ENCODE measurements around the gene PGAM5. TPM values are rescaled to one million over a fixed set of nuclear protein-coding genes. Genes with fewer than 3 reads are reported as not detected.
A peak's percentile ranks its signal among the peaks of the same experiment; 100 is the strongest.

Gene PGAM5
- total RNA-seq: 10 to 100 TPM; 16.8 to 38.6 (median 23.3) TPM

DNA sequence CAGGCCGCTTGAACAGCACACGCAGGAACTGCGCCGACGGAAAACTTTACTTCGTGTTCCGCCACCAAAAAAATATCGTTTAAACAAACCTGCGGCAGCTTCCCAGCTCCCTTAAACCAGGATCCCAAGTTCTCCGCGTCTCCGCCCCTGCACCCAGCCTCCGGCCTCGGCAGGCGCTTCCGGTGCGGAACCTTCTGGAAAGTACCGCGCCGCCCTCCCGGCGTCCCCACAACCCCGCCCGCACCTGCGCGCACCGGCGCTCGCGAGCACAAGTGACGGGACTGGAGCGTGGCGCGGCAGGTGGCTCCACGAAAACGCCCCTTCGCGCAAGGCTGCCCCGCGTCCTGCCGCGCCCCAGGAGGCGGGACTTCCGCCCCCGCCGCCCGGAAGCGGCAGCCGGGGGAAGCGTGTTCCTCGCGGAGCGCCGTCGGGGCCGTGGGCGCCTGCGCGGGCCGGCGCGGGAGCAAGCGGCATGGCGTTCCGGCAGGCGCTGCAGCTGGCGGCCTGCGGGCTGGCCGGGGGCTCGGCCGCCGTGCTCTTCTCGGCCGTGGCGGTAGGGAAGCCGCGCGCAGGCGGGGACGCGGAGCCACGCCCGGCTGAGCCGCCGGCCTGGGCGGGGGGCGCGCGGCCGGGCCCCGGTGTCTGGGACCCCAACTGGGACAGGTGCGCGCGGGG, at the start of gene PGAM5:
Gene PGAM5, plus strand, starts transcription at position 438 of the 675 bp plus-strand sequence. Its CDS starts 35 bp downstream, at position 473.
- H3K4me1 ChIP-seq: peaks cover 13 to 25% (median 21%) of the 10 kb centered on the region in 4 donors
- H3K9me3 ChIP-seq: no peaks in the 10 kb centered on the region
- peak; percentile 94 to 98 for ATAC-seq (ENCODE audit: low FRiP score in 2 of 2)
- H3K36me3 ChIP-seq: peaks cover 0 to 8% (median 6%) of the 10 kb centered on the region in 4 donors
- 0% methylated on average over 6 to 41 of the region's 94 CpGs for WGBS, 2 donors
- peak; percentile 86 to 98 for DNase-seq
- H3K27me3 ChIP-seq: no peaks in the 10 kb centered on the region
- TF ChIP-seq EP300 (IDR thresholded peaks at IDR 0.05) (peak in 1 of 4 donors; percentile 4), POLR2AphosphoS5 (IDR thresholded peaks at IDR 0.05) (peak; percentile 73 to 75), POLR2A (IDR thresholded peaks at IDR 0.05) (peak in 2 of 4 donors; percentile 30 to 82)
- TF ChIP-seq, protein P1, sequence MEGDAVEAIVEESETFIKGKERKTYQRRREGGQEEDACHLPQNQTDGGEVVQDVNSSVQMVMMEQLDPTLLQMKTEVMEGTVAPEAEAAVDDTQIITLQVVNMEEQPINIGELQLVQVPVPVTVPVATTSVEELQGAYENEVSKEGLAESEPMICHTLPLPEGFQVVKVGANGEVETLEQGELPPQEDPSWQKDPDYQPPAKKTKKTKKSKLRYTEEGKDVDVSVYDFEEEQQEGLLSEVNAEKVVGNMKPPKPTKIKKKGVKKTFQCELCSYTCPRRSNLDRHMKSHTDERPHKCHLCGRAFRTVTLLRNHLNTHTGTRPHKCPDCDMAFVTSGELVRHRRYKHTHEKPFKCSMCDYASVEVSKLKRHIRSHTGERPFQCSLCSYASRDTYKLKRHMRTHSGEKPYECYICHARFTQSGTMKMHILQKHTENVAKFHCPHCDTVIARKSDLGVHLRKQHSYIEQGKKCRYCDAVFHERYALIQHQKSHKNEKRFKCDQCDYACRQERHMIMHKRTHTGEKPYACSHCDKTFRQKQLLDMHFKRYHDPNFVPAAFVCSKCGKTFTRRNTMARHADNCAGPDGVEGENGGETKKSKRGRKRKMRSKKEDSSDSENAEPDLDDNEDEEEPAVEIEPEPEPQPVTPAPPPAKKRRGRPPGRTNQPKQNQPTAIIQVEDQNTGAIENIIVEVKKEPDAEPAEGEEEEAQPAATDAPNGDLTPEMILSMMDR (IDR thresholded peaks at IDR 0.05): peak in 1 of 6 experiments; percentile 26
- H3K4me3 ChIP-seq: peak within 1 kb of the TSS; percentile 55 to 99 (median 96)
- H3K27ac ChIP-seq: peak within 1 kb of the TSS; percentile 49 to 85 (median 72)

DNA sequence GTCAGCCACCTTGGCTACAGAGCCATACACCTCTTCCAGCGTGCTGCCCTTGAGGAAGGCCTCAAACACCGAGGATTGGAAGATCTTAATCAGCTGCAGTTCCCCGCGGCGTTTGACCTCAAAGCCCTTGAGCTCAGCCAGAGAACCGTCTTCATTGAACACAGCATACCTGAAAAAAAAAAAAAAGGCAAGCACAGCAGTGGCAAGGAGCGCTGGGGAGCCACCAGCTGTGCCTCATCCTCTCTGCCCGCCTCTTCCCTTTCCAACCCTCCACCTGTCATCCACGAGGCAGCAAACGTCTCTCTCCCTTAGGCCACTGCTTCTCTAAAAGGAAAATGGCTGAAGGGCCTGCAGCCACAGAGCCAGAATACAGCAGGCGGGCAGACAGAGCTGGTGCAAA, 49.6 kb upstream of the PGAM5 start:
- TF ChIP-seq, protein P1 (IDR thresholded peaks at IDR 0.05): no peak
- no peak for TF ChIP-seq POLR2A (IDR thresholded peaks at IDR 0.05)
- TF ChIP-seq EP300 (IDR thresholded peaks at IDR 0.05): no peak
- no peak for TF ChIP-seq POLR2AphosphoS5 (IDR thresholded peaks at IDR 0.05)

GRCh38 chr12:132661972-132662371, 48.7 kb upstream of the PGAM5 start:
- WGBS, 2 donors: 79 to 92% methylated on average over 5 of the region's 5 CpGs

More for the DNA sequence above, 49.6 kb upstream of the PGAM5 start:
- ATAC-seq (ENCODE audit: low FRiP score in 2 of 2): no peak
- Histone ChIP-seq H3K9me3 (no peaks in the 10 kb centered on the region), H3K4me1 (no peaks in the 10 kb centered on the region), H3K27ac (no peak overlapping the region), H3K27me3 (no peaks in the 10 kb centered on the region), H3K36me3 (peaks cover 21 to 96% (median 83%) of the 10 kb centered on the region in 4 donors), H3K4me3 (no peak overlapping the region)
- no peak for DNase-seq
- WGBS, 2 donors: 79 to 83% methylated on average over 11 of the region's 11 CpGs

GRCh38 chr12:132662901-132663755, 47.5 kb upstream of the PGAM5 start:
- no peak for ATAC-seq (ENCODE audit: low FRiP score in 2 of 2)
- Histone ChIP-seq H3K36me3 (peaks cover 20 to 96% (median 82%) of the 10 kb centered on the region in 4 donors), H3K9me3 (no peaks in the 10 kb centered on the region), H3K27ac (no peak overlapping the region), H3K27me3 (no peaks in the 10 kb centered on the region), H3K4me1 (no peaks in the 10 kb centered on the region), H3K4me3 (no peak overlapping the region)
- TF ChIP-seq POLR2A (IDR thresholded peaks at IDR 0.05) (no peak), EP300 (IDR thresholded peaks at IDR 0.05) (no peak), POLR2AphosphoS5 (IDR thresholded peaks at IDR 0.05) (no peak)
- TF ChIP-seq, protein P1 (IDR thresholded peaks at IDR 0.05): no peak
- peak in 1 of 2 donors; percentile 40 for DNase-seq
- WGBS, 2 donors: 81 to 83% methylated on average over 29 of the region's 29 CpGs

More at GRCh38 chr12:132661972-132662371, 48.7 kb upstream of the PGAM5 start:
- no peaks in the 10 kb centered on the region for H3K9me3 ChIP-seq
- no peak overlapping the region for H3K27ac ChIP-seq
- no peak overlapping the region for H3K4me3 ChIP-seq
- DNase-seq: no peak
- no peaks in the 10 kb centered on the region for H3K27me3 ChIP-seq
- H3K36me3 ChIP-seq: peaks cover 17 to 96% (median 83%) of the 10 kb centered on the region in 4 donors
- no peak for ATAC-seq (ENCODE audit: low FRiP score in 2 of 2)
- TF ChIP-seq, protein P1 (IDR thresholded peaks at IDR 0.05): no peak
- TF ChIP-seq EP300 (IDR thresholded peaks at IDR 0.05) (no peak), POLR2AphosphoS5 (IDR thresholded peaks at IDR 0.05) (no peak)
- no peaks in the 10 kb centered on the region for H3K4me1 ChIP-seq
